Nephron (organoid): ENCODE data around the gene LGALS7B.
"Not testable (repeated sequence)": the region's sequence is repeated elsewhere in the genome, so short reads cannot be mapped to it uniquely, and the experiment has no call there.

Experiments used
- H3K27ac Mint-ChIP-seq, 3 experiments: 2 replicates each; pipeline ENCODE4 v1.8.0; 2020; ENCODE audit warnings: mixed read lengths in 3 of 3, mild to moderate bottlenecking in 2 of 3, moderate library complexity in 1 of 3
- H3K27me3 Mint-ChIP-seq: 2 replicates; pipeline ENCODE4 v1.8.0; 2021; ENCODE audit warnings: low read depth, mild to moderate bottlenecking, moderate library complexity, mixed read lengths
- H3K36me3 Mint-ChIP-seq: 2 replicates; pipeline ENCODE4 v1.8.0; 2020; ENCODE audit warnings: low read depth, mixed read lengths
- H3K4me1 Mint-ChIP-seq: 2 replicates; pipeline ENCODE4 v1.8.0; 2020; ENCODE audit warnings: mixed read lengths
- H3K4me3 Mint-ChIP-seq, 3 experiments: 2 replicates each; pipeline ENCODE4 v1.8.0; 2020; ENCODE audit warnings: mild to moderate bottlenecking in 3 of 3, mixed read lengths in 3 of 3, moderate library complexity in 2 of 3
- H3K9me3 Mint-ChIP-seq: 2 replicates; pipeline ENCODE4 v1.8.0; 2020; ENCODE audit warnings: mixed read lengths
- TF ChIP-seq, protein P1 (sequence below), 3 experiments: fragments of 200-600 bp; sonication (generic); IDR thresholded peaks; one replicate each; pipeline ENCODE4 v1.5.0; 2021; ENCODE audit warnings: antibody characterized with exemption in 3 of 3; ENCODE audit not compliant: unreplicated experiment in 3 of 3

Gene LGALS7B

DNA sequence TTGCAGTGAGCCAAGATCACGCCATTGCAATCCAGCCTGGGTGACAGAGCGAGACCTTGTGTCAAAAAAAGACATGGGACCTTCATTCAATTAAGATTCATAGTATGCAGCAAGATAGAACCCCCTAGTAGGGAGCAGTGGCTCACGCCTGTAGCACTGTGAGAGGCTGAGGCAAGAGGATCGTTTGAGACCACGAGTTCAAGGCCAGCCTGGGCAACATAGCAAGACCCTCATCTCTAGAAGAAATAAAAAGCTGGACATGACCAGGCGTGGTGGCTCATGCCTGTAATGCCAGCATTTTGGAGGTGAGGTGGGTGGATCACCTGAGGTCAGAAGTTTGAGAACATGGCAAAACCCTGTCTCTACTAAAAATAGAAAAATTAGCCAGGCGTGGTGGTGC lies 8.6 kb upstream of the LGALS7B start:
- H3K4me3 Mint-ChIP-seq = no peak overlapping the region
- H3K4me1 Mint-ChIP-seq = no peaks in the 10 kb centered on the region
- no peak overlapping the region for H3K27ac Mint-ChIP-seq
- peaks cover 24% of the 10 kb centered on the region for H3K27me3 Mint-ChIP-seq
- TF ChIP-seq, protein P1, sequence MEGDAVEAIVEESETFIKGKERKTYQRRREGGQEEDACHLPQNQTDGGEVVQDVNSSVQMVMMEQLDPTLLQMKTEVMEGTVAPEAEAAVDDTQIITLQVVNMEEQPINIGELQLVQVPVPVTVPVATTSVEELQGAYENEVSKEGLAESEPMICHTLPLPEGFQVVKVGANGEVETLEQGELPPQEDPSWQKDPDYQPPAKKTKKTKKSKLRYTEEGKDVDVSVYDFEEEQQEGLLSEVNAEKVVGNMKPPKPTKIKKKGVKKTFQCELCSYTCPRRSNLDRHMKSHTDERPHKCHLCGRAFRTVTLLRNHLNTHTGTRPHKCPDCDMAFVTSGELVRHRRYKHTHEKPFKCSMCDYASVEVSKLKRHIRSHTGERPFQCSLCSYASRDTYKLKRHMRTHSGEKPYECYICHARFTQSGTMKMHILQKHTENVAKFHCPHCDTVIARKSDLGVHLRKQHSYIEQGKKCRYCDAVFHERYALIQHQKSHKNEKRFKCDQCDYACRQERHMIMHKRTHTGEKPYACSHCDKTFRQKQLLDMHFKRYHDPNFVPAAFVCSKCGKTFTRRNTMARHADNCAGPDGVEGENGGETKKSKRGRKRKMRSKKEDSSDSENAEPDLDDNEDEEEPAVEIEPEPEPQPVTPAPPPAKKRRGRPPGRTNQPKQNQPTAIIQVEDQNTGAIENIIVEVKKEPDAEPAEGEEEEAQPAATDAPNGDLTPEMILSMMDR (IDR thresholded peaks at IDR 0.05; ENCODE audit: unreplicated experiment in 3 of 3) = no peak
- no peaks in the 10 kb centered on the region for H3K9me3 Mint-ChIP-seq
- no peaks in the 10 kb centered on the region for H3K36me3 Mint-ChIP-seq

DNA sequence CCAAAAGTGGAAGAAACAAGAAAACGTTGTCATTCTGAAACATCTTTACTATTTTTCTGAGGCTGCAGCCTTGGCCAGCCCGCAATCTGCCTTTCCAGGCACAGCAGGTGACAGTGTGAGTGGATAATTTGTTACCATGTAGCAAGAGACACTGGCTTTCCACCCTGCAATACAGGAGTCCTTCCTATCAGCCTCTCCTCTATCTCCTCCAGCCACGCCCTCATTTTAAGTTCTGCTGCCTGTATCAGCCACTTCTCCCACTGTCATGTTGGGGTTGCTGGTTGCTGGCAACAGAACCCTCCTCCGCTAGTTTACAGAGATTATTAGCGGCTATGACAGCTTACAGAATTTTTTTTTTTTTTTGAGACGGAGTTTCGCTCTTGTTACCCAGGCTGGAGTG lies 7.9 kb upstream of the LGALS7B start:
- no peaks in the 10 kb centered on the region for H3K4me1 Mint-ChIP-seq
- TF ChIP-seq, protein P1 (IDR thresholded peaks at IDR 0.05; ENCODE audit: unreplicated experiment in 3 of 3) = no peak

DNA sequence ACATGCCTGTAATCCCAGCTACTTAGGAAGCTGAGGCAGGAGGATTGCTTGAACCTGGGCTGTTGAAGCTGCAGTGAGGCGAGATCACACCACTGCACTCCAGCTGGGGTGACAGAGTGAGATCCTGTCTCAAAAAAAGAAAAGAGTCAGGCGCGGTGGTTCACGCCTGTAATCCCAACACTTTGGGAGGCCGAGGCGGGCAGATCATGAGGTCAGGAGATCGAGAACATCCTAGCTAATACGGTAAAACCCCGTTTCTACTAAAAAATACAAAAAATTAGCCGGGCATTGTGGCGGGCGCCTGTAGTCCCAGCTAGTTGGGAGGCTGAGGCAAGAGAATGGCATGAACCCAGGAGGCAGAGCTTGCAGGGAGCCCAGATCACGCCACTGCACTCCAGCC lies 6.8 kb upstream of the LGALS7B start:
- not testable (repeated sequence) for H3K9me3 Mint-ChIP-seq, H3K4me1 Mint-ChIP-seq, H3K27ac Mint-ChIP-seq, H3K4me3 Mint-ChIP-seq, H3K36me3 Mint-ChIP-seq
- peaks cover 22% of the 10 kb centered on the region for H3K27me3 Mint-ChIP-seq

More for the DNA sequence above, 7.9 kb upstream of the LGALS7B start:
- Mint-ChIP-seq H3K36me3 (no peaks in the 10 kb centered on the region), H3K9me3 (no peaks in the 10 kb centered on the region), H3K27me3 (peaks cover 24% of the 10 kb centered on the region), H3K4me3 (no peak overlapping the region), H3K27ac (no peak overlapping the region)

DNA sequence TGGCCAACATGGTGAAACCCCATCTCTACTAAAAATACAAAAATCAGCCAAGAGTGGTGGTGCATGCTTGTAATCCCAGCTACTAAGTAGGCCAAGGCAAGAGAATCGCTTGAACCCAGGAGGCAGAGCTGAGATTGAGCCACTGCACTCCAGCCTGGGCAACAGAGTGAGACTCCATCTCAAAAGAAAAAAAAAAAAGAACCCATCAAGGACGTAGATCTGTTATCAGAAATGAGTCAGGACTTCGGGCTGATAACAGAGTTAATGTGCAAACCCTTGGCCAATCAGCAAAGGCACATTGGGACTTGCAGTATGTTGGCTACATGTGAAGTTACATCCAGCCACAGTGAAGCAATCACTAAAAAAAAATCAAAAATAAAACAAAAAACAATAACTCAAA lies 4.8 kb upstream of the LGALS7B start:
- Mint-ChIP-seq H3K4me1 (peaks cover 5% of the 10 kb centered on the region), H3K9me3 (no peaks in the 10 kb centered on the region), H3K27me3 (peaks cover 17% of the 10 kb centered on the region), H3K4me3 (no peak overlapping the region), H3K36me3 (no peaks in the 10 kb centered on the region), H3K27ac (no peak overlapping the region)
- TF ChIP-seq, protein P1 (IDR thresholded peaks at IDR 0.05; ENCODE audit: unreplicated experiment in 3 of 3) = no peak

DNA sequence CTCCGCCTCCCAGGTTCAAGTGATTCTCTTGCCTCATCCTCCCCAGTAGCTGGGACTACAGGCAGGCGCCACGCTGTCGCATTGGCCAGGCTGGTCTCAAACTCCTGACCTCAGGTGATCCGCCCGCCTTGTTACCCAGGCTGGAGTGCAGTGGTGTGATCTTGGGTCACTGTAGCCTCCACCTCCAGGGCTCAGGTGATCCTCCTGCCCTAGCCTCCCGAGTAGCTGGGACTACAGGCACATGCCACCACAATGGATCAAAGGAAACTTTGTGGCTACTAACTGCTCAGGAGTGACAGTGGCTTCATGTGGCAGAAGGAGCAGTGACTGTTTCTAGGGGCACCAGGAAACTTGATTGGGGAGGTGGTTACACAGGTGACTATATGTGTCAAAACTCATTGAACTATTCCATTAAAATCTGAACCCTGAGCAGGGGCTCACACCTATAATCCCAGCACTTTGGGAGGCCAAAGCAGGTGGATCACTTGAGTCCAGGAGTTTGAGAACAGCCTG lies 3.8 kb upstream of the LGALS7B start:
- Mint-ChIP-seq H3K27me3 (peaks cover 17% of the 10 kb centered on the region), H3K27ac (no peak overlapping the region), H3K4me1 (peaks cover 5% of the 10 kb centered on the region), H3K4me3 (no peak overlapping the region), H3K36me3 (no peaks in the 10 kb centered on the region), H3K9me3 (no peaks in the 10 kb centered on the region)
- TF ChIP-seq, protein P1 (IDR thresholded peaks at IDR 0.05; ENCODE audit: unreplicated experiment in 3 of 3) = no peak

DNA sequence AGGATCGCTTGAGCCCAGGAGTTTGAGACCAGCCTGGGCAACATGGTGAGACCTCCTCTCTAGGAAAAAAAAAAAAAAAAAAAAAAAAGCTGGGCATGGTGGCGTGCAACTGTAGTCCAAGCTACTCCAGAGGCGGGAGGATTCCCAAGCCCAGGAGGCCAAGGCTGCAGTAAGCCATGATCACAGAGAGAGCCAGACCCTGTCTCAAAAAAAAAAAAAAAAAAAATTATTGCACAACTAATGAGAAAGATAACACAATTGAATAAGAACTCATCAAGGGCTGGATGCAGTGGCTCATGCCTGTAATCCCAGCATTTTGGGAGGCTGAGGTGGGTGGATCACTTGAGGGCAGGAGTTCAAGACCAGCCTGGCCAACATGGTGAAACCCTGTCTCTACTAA lies 2.9 kb upstream of the LGALS7B start:
- not testable (repeated sequence) for H3K4me3 Mint-ChIP-seq, H3K27me3 Mint-ChIP-seq, H3K9me3 Mint-ChIP-seq, H3K27ac Mint-ChIP-seq, H3K36me3 Mint-ChIP-seq, H3K4me1 Mint-ChIP-seq

DNA sequence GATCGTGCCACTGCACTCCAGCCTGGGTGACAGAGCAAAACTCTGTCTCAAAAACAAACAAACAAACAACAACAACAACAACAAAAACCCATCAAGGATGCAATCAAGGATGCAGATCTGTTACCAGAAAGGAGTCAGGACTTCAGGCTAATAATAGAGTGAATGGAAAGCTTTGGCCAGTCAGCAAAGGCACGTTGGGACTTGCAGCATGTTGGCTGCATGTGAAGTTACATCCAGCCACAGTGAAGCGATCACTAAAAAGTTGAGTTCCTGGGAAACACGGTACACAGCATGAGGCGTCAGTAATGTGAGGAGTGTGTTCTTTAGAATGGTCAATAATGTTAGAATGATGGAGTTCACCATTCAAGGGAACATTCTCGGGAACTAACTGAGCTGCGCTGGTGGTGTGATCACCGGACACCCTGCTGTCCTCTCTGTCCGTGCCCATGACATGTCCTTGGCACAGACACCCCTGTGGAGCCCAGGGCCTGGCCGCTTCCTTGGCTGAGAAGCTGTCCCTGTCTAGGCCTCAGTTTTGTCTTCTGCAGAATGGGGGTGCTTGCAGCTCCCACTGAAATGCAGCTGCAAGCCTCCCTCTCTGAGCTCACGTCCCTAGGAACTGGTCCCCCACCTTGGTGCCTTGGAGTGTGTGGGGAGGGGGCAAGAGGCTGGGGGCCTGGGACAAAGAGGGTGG lies 2.3 kb upstream of the LGALS7B start:
- Mint-ChIP-seq H3K9me3 (no peaks in the 10 kb centered on the region), H3K27me3 (peaks cover 2% of the 10 kb centered on the region), H3K36me3 (no peaks in the 10 kb centered on the region), H3K4me3 (no peak overlapping the region), H3K4me1 (peaks cover 5% of the 10 kb centered on the region), H3K27ac (peak overlapping the region in 1 of 3 experiments; percentile 73)
- TF ChIP-seq, protein P1 (IDR thresholded peaks at IDR 0.05; ENCODE audit: unreplicated experiment in 3 of 3) = no peak

DNA sequence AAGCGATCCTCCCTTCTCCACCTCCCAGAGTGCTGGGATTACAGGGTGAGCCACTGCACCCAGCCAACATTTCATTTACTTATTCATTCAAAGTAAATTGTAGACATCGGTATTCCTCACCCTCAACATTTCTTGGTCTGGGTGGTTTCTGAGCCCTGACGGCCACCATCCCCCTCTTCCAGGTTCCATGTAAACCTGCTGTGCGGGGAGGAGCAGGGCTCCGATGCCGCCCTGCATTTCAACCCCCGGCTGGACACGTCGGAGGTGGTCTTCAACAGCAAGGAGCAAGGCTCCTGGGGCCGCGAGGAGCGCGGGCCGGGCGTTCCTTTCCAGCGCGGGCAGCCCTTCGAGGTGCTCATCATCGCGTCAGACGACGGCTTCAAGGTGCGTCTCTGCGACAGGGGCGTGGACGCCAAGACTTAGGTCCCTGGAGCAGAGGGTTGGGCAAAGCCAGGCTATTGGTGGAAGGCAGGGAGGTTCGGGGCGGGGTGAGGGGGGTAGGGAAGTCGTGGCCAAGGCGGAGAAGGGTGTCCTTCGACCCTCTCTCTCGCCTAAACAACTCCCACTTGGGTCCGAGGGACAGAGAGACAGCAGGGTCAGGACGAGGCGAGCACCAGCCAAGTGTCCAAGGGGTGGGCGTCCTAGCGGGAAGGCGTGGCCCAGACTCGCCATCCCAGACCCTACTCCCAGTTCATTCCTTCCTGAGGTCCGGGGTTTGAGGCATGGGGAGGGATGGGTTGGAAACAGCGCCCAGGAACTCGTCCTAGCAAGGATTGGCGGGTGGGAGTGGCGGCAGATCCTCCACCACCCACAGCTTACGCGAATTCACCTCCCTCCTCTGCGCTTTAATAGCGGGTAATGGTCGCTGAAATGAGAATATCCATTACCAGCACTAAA lies 1.8 kb downstream of the LGALS7B start:
- not testable (repeated sequence) for H3K36me3 Mint-ChIP-seq, H3K9me3 Mint-ChIP-seq, H3K4me3 Mint-ChIP-seq, H3K27me3 Mint-ChIP-seq, H3K27ac Mint-ChIP-seq, H3K4me1 Mint-ChIP-seq

DNA sequence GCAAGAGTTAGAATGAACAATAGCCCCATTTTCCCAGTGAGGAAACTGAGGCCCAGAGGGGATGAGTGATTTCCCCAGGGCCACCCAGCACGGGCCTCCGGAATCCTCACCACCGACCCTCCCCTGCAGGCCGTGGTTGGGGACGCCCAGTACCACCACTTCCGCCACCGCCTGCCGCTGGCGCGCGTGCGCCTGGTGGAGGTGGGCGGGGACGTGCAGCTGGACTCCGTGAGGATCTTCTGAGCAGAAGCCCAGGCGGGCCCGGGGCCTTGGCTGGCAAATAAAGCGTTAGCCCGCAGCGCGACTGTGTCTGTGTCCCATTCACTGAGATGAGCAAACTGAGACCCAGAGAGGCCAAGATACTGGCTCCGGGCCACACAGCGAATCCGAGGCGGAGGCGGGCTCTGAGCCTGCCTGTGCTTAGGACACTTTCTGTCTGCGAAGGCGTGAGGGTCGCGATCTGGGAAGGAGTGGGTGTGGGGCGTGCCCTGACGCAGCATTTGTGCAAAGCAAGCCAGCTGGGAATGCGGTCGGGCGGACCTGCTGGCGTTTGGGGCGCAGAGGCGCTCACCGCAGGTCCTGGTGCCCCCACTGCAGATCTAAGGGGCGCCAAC lies 2.6 kb downstream of the LGALS7B start:
- H3K4me3 Mint-ChIP-seq, H3K4me1 Mint-ChIP-seq, H3K9me3 Mint-ChIP-seq, H3K27ac Mint-ChIP-seq, H3K27me3 Mint-ChIP-seq, H3K36me3 Mint-ChIP-seq: not testable (repeated sequence)
